ENCODE measurements around the gene ARHGAP24.

Gene ARHGAP24

DNA sequence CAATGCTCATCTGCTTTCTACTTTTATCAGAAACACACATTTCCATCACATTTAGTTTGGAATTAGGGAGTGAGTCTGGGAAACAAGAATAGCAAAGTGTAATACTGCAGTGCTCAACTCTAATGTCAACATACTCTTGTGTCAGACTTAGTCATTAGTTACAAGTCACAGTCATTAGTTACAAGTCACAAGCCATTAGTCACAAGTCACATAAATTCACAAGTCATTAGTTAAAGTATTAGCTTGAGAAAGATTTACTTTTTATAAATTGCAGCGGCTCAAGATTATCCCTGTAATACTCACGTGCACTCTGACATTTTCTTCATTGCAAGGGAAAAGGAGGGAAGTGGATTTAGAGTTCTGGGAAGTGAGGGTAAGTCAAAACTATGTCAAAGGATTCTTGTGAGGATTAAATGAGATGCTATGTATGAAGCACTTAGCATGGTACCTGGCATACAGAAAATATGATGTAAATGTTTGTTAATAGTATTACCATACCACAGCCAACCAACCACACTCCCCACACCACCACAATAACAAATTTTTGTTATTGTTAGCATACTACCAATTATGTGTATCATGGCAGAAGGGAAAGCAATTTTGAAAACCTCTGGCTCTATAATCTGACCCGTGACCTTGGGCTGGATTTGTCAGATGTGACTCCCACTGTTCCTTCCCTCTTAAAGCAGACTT, 116.6 kb downstream of the ARHGAP24 start:
- DNase-seq = no peak

DNA sequence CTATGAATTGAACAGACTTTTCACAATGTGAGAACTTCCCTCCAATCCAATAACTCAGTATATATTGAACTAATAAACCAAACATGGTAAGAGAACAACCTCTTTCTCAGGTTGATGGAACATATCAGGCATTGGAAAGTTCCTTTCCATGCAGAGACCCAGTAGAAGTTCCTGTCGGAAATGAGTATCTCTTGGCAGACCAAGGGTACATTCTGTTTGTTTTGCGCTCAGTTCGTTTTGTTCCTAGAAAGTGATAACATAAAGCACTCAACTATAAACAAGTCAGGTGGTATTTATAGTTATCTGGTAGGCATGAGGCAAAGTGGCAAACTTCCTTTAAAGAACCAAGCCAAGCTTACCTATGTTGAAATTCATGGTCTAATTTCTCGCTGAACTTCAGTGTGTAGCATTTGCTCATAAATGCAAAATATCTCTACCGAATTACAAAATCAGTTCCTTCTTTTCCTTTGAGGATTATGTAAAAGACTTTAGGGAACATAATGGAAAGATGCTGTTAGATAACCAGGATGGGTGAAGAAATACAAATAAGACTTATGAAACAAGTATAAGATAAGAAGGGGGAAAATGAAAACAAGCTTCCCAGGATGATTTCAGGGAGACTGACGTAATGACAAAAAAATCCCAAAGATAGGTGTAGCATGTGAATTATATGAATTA, 120.3 kb downstream of the ARHGAP24 start:
- no peak for DNase-seq

DNA sequence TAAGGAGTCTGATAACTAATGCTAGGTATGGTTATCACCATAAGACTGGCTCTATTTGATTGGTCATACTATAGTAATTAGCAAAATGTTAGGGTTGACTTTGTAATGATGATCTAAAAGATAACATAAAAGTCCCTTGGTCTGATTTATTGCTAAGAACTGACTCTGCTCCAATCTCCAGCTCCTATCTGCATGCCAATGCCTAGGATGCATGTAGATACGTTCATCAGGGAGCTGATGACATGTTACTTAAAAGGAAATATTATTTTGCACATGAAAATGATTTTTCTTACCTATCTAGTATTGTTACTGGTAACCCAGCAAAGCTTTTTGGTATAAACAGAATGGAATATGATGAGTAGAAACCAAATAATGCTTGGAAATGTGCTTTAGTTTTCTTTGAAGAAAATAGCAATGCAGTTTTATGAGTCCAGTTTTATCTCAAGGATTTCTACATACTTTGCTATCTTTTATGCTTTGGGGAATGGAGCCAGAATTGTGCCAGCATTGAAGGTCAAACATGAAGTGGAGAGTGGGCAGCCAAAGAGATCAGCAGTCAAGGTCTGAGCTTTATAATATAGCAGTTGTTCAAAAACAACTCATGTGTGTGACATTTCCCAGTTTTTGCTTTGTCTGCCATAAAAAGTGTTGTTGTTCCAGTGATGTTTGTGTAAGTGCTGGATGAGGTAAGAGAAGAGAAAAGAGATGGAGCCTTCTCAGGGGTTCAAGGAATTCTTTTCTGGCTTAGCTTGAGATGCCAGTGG, 121.0 kb downstream of the ARHGAP24 start:
- DNase-seq = no peak

DNA sequence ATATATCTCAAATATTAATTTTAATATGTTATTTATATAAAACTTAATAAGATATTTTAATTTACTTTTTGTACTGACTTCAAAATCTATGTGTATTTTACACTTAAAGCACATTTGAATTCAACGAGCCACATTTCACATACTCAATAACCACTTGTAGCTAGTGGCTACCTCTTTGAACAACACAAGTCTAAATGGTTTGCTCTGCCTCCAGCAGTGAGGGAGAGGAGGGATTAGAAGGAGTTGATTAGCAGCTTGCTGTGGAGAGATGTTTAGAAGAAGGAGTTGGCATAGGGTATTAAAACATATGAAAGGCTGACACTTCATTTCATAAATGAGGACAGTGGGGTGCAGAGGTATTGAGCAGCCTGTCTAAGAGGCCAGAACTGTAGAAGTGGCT, 124.0 kb downstream of the ARHGAP24 start:
- no peak for DNase-seq

DNA sequence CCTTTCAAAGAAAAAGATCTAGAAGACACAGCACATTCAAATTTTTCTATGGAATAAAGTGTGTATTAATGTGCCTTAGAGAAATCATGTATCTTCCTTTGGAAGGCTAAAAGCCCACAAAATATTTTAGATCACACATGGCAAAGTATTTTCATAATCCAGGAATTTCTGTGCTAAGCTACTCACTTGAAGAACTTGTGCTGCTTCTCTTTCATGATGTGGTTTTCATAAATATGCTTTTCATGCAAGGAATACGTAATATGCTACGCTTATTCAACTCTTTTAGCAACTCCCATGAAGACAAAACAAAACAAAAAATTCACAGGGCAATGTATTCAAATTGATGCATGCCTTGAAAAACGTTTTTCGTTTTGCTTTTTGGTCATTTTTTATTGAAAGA, 125.6 kb downstream of the ARHGAP24 start:
- DNase-seq = no peak

DNA sequence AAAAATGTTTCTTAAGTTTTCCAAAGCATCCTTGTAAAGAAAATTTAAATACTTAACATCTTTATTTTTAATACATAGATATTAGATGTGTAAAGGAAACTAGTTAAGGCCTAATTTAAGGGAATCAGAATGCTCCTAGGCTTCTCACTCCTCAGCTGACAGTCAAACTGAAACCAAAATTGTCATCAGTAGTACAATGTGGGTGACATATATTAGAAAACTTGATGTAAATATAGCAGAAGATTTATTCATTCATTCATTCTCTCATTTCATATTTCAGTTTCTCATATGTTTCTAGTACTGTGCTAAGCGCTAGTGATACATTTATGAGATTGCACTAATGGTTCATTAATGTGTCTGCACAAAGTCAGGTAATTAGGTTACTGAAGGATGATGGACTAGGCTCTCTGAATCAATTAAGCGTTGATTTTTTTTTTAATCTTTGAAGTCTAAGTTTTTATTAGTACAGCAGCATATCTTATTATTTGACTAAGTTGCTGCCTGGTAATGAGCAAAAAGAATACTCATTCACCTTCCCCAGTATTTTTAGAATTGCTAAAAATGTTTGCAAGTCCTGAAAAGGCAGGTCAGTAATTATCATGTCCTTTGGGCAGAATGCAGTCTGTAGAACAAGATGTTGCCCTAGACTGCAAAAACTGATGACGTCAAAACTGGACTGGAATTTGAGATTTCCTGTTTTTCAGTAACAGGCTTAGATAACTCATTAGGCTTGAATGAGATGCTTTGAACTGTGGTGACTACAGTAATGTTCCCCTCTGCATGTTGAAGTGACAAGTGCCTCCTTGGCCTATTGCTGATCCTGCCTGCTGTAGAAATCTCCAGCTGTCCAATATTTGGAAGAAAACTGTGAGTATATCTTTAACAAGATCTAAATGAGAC, 128.7 kb downstream of the ARHGAP24 start:
- peak; percentile 3 for DNase-seq

- no peak for DNase-seq
Observed at GRCh38 chr4:85606505-85606904, 131.6 kb downstream of the ARHGAP24 start.

DNA sequence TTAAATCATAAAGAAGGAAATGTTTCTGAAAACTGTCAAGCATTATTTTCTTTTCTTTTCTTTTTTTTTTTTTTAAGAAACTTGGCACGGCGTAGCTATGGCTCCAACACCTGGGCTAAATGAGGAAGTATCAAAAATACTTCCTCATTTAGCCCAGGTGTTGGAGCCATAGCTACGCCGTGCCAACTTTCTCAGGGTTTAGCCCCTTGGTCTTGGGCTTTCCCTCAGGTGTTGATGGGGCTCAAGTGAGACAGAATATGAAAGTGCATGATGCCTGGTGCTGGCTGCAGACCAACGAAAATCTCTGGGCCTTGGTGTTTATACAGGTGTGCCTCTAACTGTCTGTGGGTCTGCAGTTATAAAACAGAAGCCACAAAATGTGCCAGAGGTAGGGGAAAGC, 132.7 kb downstream of the ARHGAP24 start:
- DNase-seq = peak; percentile 83

DNA sequence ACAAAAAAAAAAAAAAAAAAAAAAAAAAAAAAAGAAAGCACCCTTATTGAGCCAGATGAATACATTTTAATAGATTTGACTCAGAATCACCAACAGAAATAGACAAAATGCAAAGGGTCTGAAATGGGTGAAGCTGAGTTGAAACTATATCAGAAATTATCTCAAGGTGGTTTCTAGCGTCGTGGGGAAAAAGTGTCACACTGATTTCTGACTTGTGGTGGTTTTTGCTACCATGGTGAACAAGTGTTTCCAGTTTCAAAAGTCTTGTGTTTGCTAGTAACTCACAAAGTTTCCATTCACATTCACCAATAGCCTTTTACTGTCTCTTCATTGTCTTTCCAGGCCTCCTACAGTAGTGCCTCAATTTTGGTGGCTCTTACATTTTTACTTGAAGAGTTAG, 135.5 kb downstream of the ARHGAP24 start:
- DNase-seq = no peak

GRCh38 chr4:85611661-85612060, 136.7 kb downstream of the ARHGAP24 start:
- no peak for DNase-seq

DNA sequence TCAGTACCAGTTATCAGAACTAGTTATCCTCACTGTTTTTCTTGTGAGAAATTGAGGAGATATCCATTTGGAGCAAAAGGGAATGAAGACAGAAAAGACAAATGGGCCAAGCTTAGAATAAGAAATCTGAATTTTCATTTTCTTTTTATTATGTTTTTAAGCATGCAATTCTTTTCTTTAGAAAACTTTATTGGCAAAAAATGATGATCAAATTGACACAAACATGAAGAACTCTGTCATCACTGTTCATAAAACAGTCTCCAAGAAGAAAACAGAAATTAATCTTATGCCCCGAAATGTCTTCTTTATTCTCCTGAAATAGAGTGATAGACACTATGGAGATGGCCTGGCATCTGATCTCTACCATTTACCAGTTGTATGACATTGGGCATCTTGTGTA, 139.0 kb downstream of the ARHGAP24 start:
- DNase-seq = no peak

GRCh38 chr4:85615952-85616351, 141.0 kb downstream of the ARHGAP24 start:
- DNase-seq = no peak

- no peak for DNase-seq
Observed at GRCh38 chr4:85617202-85617601, 142.3 kb downstream of the ARHGAP24 start.

DNA sequence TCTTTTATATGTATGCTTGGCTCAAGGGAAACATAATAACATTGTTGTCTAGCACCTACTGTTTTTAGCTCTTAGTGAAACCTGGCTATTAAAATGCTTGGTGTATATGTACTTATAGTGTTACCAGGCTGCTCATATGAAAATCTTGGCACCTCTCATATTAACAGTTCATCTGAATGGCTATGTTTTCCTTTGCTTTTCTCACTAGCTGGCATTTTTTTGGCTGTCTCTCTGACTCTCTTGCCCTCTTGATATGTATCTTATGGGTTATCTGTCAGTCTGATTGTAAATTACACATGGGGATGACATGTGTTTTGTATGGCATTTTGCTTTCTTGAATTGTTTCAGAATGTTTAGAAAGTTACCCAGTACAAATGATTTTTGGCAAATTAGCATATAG, 158.0 kb downstream of the ARHGAP24 start:
- peak; percentile 40 for DNase-seq

DNA sequence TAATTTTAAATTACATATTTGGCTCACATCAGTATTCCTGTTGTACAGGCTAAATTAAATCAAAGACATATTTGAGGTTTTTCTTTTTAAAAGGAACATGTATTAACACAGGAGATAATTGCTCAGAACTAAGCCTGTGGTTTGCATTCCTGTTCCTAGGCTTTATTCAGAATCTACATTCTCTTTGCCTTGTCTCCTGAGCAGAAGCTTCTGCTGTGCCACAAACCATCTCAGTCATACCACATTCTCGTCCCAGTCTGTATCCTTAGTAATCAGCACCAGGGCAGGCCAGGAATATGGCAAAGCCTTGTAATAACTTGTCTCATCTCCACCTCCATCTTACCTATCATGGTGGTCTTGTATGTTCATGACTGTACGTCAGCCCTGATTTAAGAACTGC, 162.8 kb downstream of the ARHGAP24 start:
- no peak for DNase-seq

GRCh38 chr4:85639946-85640345, 165.0 kb downstream of the ARHGAP24 start:
- no peak for DNase-seq

- DNase-seq = no peak
Observed at GRCh38 chr4:85642356-85643100, 167.6 kb downstream of the ARHGAP24 start.

- no peak for DNase-seq
Observed at GRCh38 chr4:85644061-85644460, 169.1 kb downstream of the ARHGAP24 start.

- DNase-seq = no peak
Observed at GRCh38 chr4:85650908-85651307, 176.0 kb downstream of the ARHGAP24 start.

- no peak for DNase-seq
Observed at GRCh38 chr4:85656759-85657505, 182.0 kb downstream of the ARHGAP24 start.

DNA sequence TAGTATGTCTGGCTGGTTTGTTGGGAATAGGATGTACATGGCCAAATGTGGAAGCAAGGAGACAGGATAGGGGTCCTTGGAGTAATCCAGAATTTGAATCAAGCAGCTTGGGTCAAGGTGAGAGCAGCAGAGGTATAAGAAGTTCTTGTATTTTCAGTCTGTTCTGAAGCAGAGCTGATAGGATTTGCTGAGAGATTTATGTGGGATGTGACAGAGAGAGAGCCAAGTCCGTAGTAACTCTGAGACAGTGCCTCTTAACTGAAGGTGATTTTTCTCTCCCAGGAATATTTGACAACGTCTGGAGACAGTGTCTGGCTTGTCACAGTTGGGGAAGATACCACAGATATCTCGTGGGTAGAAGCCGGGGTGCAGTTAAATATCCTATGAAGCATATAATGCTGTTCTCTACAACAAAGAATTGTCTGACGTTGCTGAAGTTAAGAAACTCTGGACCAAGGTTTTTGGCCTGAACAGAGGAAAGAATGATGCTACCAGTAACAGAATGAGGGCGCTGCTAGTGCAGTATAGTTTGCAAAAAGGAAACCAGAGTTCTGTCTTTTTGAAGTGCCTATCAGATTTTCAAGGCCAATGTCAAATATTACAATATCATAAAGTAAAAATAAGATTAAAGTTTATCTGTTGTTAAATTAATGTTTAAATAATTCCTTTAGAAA, 184.0 kb downstream of the ARHGAP24 start:
- DNase-seq = no peak
